ENCODE measurements around the gene NR3C2. TPM values are rescaled to one million over a fixed set of nuclear protein-coding genes. Genes with fewer than 3 reads are reported as not detected.

The NR3C2 gene
- total and polyA plus RNA-seq, 10 of the 15 experiments (the other 5 are each of a cell fraction or from before 2014, with no cell fraction given) = 0.05 to 0.11 (median 0.08) TPM; not detected in 4

- in situ Hi-C loops (cut with MboI) = no loop called here
- CTCF ChIA-PET = no interaction called here
Observed at GRCh38 chr4:148048598-148048997, 393.6 kb downstream of the NR3C2 start.

DNA sequence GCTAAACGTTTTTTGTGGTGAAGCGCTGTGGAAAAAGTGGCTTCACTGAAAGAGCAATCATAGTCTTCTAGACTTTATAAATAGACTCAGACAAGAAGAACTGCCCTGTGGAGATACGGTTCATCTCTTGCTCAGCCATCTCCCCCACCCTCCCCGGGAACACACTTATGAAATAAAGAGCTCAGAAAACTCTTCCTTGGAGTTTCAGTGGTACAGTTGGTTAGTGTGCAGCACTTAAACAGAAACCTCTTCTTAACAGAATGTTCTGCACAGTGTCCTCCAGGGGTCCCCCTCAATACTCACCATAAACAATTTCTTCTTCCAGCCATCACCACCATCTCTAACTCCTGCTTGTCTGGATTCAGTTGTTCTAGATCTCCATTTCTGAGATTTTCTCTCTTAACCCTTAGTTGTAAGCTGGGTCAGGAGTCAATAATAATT lies 397.3 kb downstream of the NR3C2 start:
- H3K27me3 ChIP-seq (replicated peaks in 1 of 2; ENCODE audit: control insufficient read depth in 2 of 2, insufficient read depth in 2 of 2, low read length in 1 of 2) = no peaks in the 10 kb centered on the region
- in situ Hi-C loops (cut with MboI) = no loop called here
- no peaks in the 10 kb centered on the region for H3K79me2 ChIP-seq (ENCODE audit: control insufficient read depth, insufficient read depth, low read length)
- peaks cover 7% of the 10 kb centered on the region for H3K4me1 ChIP-seq (ENCODE audit: control insufficient read depth, insufficient read depth, low read length)
- no peak overlapping the region for H2AFZ ChIP-seq (ENCODE audit: control insufficient read depth, low read depth, low read length)
- WGBS (ENCODE audit: insufficient coverage, insufficient replicate concordance, low lambda C conversion rate, missing lambda C conversion rate) = 2% methylated on average over 4 of the region's 4 CpGs
- no peak overlapping the region for H3K9ac ChIP-seq (ENCODE audit: control insufficient read depth, insufficient read depth, low read length)
- peak; percentile 94 for ATAC-seq
- H3K9me3 ChIP-seq (replicated peaks; ENCODE audit: control insufficient read depth, insufficient read depth, low read length) = no peaks in the 10 kb centered on the region
- no peak overlapping the region for H3K4me3 ChIP-seq
- no TSS peak for BruUV-seq (replicated peaks)
- no peak overlapping the region for H3K27ac ChIP-seq (ENCODE audit: control insufficient read depth, insufficient read depth)
- RAD21 ChIA-PET (ENCODE audit: unreplicated experiment) = interaction anchor here (1.2 kb wide), 1 partner anchor 12 kb away, joined by 5 read pairs; no protein-coding TSS in a partner anchor
- DNase-seq (ENCODE audit: low read depth, low spot score) = peak; percentile 43
- intact Hi-C loops (cut with micrococcal nuclease; ENCODE audit: unreplicated experiment) = no loop called here
- peak overlapping the region; percentile 18; the same call in 1 of the 2 replicates for H3K4me2 ChIP-seq (ENCODE audit: control insufficient read depth, insufficient read depth)
- peak; percentile 85 for FAIRE-seq
- peaks cover 2% of the 10 kb centered on the region for H4K20me1 ChIP-seq (ENCODE audit: control insufficient read depth, insufficient read depth)
- H3K36me3 ChIP-seq (ENCODE audit: control insufficient read depth in 2 of 2, insufficient read depth in 2 of 2, low read length in 1 of 2) = peaks cover 0 to 7% of the 10 kb centered on the region in 2 experiments; a peak in 2 of 4 replicates
- CTCF ChIA-PET = interaction anchor here (0.6 to 2.3 kb wide), 11 partner anchors 8 to 582 kb away, joined by 3 to 25 read pairs (median 4); no protein-coding TSS in a partner anchor
- SMC1A ChIA-PET (ENCODE audit: uncharacterized antibody, unreplicated experiment) = interaction anchor here (0.6 to 2.0 kb wide), 12 partner anchors 8 to 224 kb away, joined by 3 to 13 read pairs (median 3); no protein-coding TSS in a partner anchor
- POLR2A ChIA-PET = interaction anchor here (0.6 kb wide), 1 partner anchor 339 kb away, joined by 4 read pairs; no protein-coding TSS in a partner anchor
- TF ChIP-seq HDAC2 (IDR thresholded peaks at IDR 0.05) = no peak
- TF ChIP-seq, protein P1, sequence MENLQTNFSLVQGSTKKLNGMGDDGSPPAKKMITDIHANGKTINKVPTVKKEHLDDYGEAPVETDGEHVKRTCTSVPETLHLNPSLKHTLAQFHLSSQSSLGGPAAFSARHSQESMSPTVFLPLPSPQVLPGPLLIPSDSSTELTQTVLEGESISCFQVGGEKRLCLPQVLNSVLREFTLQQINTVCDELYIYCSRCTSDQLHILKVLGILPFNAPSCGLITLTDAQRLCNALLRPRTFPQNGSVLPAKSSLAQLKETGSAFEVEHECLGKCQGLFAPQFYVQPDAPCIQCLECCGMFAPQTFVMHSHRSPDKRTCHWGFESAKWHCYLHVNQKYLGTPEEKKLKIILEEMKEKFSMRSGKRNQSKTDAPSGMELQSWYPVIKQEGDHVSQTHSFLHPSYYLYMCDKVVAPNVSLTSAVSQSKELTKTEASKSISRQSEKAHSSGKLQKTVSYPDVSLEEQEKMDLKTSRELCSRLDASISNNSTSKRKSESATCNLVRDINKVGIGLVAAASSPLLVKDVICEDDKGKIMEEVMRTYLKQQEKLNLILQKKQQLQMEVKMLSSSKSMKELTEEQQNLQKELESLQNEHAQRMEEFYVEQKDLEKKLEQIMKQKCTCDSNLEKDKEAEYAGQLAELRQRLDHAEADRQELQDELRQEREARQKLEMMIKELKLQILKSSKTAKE (IDR thresholded peaks at IDR 0.05; ENCODE audit: low read depth, poor library complexity, severe bottlenecking) = peak; percentile 35
- TF ChIP-seq PAX5 (IDR thresholded peaks at IDR 0.05; ENCODE audit: borderline replicate concordance, low read depth, low read length) = peak; percentile 59; the same call in 1 of the 2 replicates
- TF ChIP-seq RAD21 (IDR thresholded peaks at IDR 0.05; ENCODE audit: insufficient read depth, low read depth, low read length) = peak; percentile 30; the same call in 1 of the 2 replicates
- TF ChIP-seq BCL11A (IDR thresholded peaks at IDR 0.05; ENCODE audit: low read depth, low read length) = no peak
- no peak for TF ChIP-seq SP1 (IDR thresholded peaks at IDR 0.05; ENCODE audit: low read depth, low read length)
- no peak for TF ChIP-seq SMARCA5 (IDR thresholded peaks at IDR 0.05)
- no peak for TF ChIP-seq NFXL1 (IDR thresholded peaks at IDR 0.05; ENCODE audit: borderline replicate concordance)
- TF ChIP-seq SMC3 (IDR thresholded peaks at IDR 0.05; ENCODE audit: borderline replicate concordance, low read length) = peak; percentile 18; the same call in 1 of the 2 replicates
- TF ChIP-seq ZNF622 (IDR thresholded peaks at IDR 0.05) = no peak
- TF ChIP-seq MTA2 (IDR thresholded peaks at IDR 0.05; ENCODE audit: low read depth) = peak; percentile 31; the same call in 1 of the 2 replicates

More at GRCh38 chr4:148048598-148048997, 393.6 kb downstream of the NR3C2 start:
- WGBS (ENCODE audit: insufficient coverage, insufficient replicate concordance, low lambda C conversion rate, missing lambda C conversion rate) = 36% methylated on average over 4 of the region's 4 CpGs
- Histone ChIP-seq H3K4me2 (ENCODE audit: control insufficient read depth, insufficient read depth) (no peak overlapping the region), H3K9ac (ENCODE audit: control insufficient read depth, insufficient read depth, low read length) (no peak overlapping the region), H3K9me3 (replicated peaks; ENCODE audit: control insufficient read depth, insufficient read depth, low read length) (no peaks in the 10 kb centered on the region), H4K20me1 (ENCODE audit: control insufficient read depth, insufficient read depth) (0 out of 2 replicates have a peak, but pooled peaks cover 2% of the 10 kb centered on the region), H3K27me3 (replicated peaks in 1 of 2; ENCODE audit: control insufficient read depth in 2 of 2, insufficient read depth in 2 of 2, low read length in 1 of 2) (no peaks in the 10 kb centered on the region), H3K79me2 (ENCODE audit: control insufficient read depth, insufficient read depth, low read length) (no peaks in the 10 kb centered on the region), H3K27ac (ENCODE audit: control insufficient read depth, insufficient read depth) (no peak overlapping the region), H3K4me3 (no peak overlapping the region), H3K4me1 (ENCODE audit: control insufficient read depth, insufficient read depth, low read length) (peaks cover 7% of the 10 kb centered on the region), H3K36me3 (ENCODE audit: control insufficient read depth in 2 of 2, insufficient read depth in 2 of 2, low read length in 1 of 2) (peaks cover 0 to 7% of the 10 kb centered on the region in 2 experiments; a peak in 2 of 4 replicates), H2AFZ (ENCODE audit: control insufficient read depth, low read depth, low read length) (no peak overlapping the region)
- DNase-seq (ENCODE audit: low read depth, low spot score) = no peak
- no TSS peak for BruUV-seq (replicated peaks)
- no peak for ATAC-seq
- POLR2A ChIA-PET = no interaction called here
- TF ChIP-seq NFYB (IDR thresholded peaks at IDR 0.05; ENCODE audit: insufficient read depth, low read depth, low read length) = no peak
- no peak for TF ChIP-seq RBBP5 (conservative IDR thresholded peaks at IDR 0.05)
- TF ChIP-seq RELB (IDR thresholded peaks at IDR 0.05; ENCODE audit: low read depth) = no peak
- RAD21 ChIA-PET (ENCODE audit: unreplicated experiment) = no interaction called here
- FAIRE-seq = no peak
- intact Hi-C loops (cut with micrococcal nuclease; ENCODE audit: unreplicated experiment) = no loop called here
- SMC1A ChIA-PET (ENCODE audit: uncharacterized antibody, unreplicated experiment) = no interaction called here
